Measurements from ENCODE around the gene DUS2. TPM values are rescaled to one million over a fixed set of nuclear protein-coding genes. Genes with fewer than 3 reads are reported as not detected.

DUS2 gene
- total and polyA plus RNA-seq, 8 donors, result 2.7 to 6.2 (median 4.5) TPM

- no peak for DNase-seq
- Histone ChIP-seq H3K27me3 (no peaks in the 10 kb centered on the region), H3K36me3 (no peaks in the 10 kb centered on the region), H3K9me3 (no peaks in the 10 kb centered on the region), H3K4me3 (no peak overlapping the region), H3K27ac (peak overlapping the region in 2 of 4 donors; percentile 55 to 62), H3K4me1 (no peaks in the 10 kb centered on the region)
- intact Hi-C loops (cut with DNase I), result no loop called here
- WGBS, 2 donors, result 70 to 72% methylated on average over 2 of the region's 2 CpGs
- TF ChIP-seq CTCF (IDR thresholded peaks at IDR 0.05), result no peak
- peak in 2 of 4 donors; percentile 56 to 74 for ATAC-seq
- FAIRE-seq, result no peak
These were observed 23.1 kb upstream of the DUS2 start for GRCh38 chr16:67999985-68000384.

- Histone ChIP-seq H3K4me1 (no peaks in the 10 kb centered on the region), H3K9me3 (no peaks in the 10 kb centered on the region), H3K4me3 (no peak overlapping the region), H3K36me3 (no peaks in the 10 kb centered on the region), H3K27ac (peak overlapping the region in 2 of 4 donors; percentile 5 to 62), H3K27me3 (no peaks in the 10 kb centered on the region)
- ATAC-seq (peak in 2 of 4 donors; percentile 37 to 58), DNase-seq (no peak), FAIRE-seq (no peak)
- 37 to 42% methylated on average over 3 of the region's 3 CpGs for WGBS, 2 donors
- no peak for TF ChIP-seq CTCF (IDR thresholded peaks at IDR 0.05)
- intact Hi-C loops (cut with DNase I), result no loop called here
These were observed 22.6 kb upstream of the DUS2 start for GRCh38 chr16:68000450-68000849.

GRCh38 chr16:68003031-68003430 lies 20.1 kb upstream of the DUS2 start:
- intact Hi-C loops (cut with DNase I), result no loop called here
- whole genome bisulfite sequencing, 2 donors, result 59 to 70% methylated on average over 4 of the region's 4 CpGs
- FAIRE-seq, result no peak
- Histone ChIP-seq H3K4me1 (no peaks in the 10 kb centered on the region), H3K27me3 (no peaks in the 10 kb centered on the region), H3K4me3 (no peak overlapping the region), H3K36me3 (no peaks in the 10 kb centered on the region), H3K27ac (no peak overlapping the region), H3K9me3 (no peaks in the 10 kb centered on the region)
- DNase-seq, result no peak
- ATAC-seq, result no peak
- TF ChIP-seq CTCF (IDR thresholded peaks at IDR 0.05), result no peak

- Histone ChIP-seq H3K9me3 (no peaks in the 10 kb centered on the region), H3K4me3 (no peak overlapping the region), H3K27me3 (no peaks in the 10 kb centered on the region), H3K36me3 (no peaks in the 10 kb centered on the region), H3K4me1 (no peaks in the 10 kb centered on the region), H3K27ac (peak overlapping the region in 2 of 4 donors; percentile 68 to 70)
- intact Hi-C loops (cut with DNase I), result no loop called here
- ATAC-seq (no peak), DNase-seq (no peak), FAIRE-seq (no peak)
- 72 to 76% methylated on average over 9 of the region's 9 CpGs for whole genome bisulfite sequencing, 2 donors
- TF ChIP-seq CTCF (IDR thresholded peaks at IDR 0.05), result no peak
These were observed 17.9 kb upstream of the DUS2 start for GRCh38 chr16:68005211-68005610.

- TF ChIP-seq CTCF (IDR thresholded peaks at IDR 0.05), result no peak
- peak in 3 of 4 donors; percentile 25 to 88 (median 87) for ATAC-seq
- Histone ChIP-seq H3K27me3 (no peaks in the 10 kb centered on the region), H3K4me3 (no peak overlapping the region), H3K27ac (peak overlapping the region in 2 of 4 donors; percentile 68 to 70), H3K36me3 (no peaks in the 10 kb centered on the region), H3K9me3 (no peaks in the 10 kb centered on the region), H3K4me1 (no peaks in the 10 kb centered on the region)
- DNase-seq, result peak in 1 of 6 donors; percentile 41
- intact Hi-C loops (cut with DNase I), result no loop called here
- no peak for FAIRE-seq
- 47 to 59% methylated on average over 6 of the region's 6 CpGs for WGBS, 2 donors
These were observed 17.2 kb upstream of the DUS2 start for GRCh38 chr16:68005786-68006286.
